ENCODE measurements around the gene ADGRD1. TPM values are rescaled to one million over a fixed set of nuclear protein-coding genes. Genes with fewer than 3 reads are reported as not detected.

ADGRD1 gene
- total RNA-seq, 2 experiments from 2014 or later: 0.27 to 0.65 TPM

DNA sequence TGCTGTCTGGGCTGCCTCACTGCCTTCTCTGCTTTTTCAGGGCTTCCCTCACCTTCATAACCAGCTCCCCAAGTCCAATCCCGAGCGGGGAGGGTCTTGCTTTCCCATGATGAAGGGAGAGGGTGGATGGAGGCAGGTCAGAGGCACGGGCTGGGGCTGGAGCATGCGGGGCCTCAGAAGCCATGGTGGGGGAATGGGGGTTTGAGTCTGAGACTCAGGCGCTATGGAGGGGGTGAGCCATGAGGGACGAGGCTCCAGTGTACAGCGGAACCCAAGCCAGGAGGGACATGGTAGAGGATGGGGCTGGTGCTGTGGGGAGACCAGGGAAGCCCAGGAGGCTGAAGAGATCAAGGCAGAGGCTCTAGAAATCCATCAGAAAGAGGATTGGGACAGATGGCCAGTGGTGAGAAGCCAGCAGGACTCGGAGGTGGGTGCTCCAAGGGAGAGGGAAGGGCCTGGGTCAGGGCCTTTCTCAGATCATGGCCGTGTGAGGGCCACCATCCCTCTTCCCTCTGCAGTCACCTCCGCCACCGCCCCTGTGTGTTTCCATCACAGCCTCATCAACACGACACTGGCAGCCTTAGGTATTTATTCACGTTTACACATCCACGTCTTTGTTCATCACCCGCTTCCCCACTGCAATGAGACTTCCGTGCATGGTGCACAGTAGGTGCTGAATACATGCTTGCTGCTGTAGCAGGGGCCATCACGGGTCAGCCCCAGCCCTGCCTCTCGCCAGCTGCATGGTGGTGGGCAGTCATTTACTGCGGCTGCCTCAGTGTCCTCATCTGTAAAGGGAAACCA is 144.7 kb downstream of the ADGRD1 start:
- peaks cover 7% of the 10 kb centered on the region for H3K27me3 Mint-ChIP-seq
- DNase-seq (no peak), ATAC-seq (no peak)
- no peaks in the 10 kb centered on the region for H3K36me3 Mint-ChIP-seq (ENCODE audit: low read depth)
- peaks cover 4% of the 10 kb centered on the region for H3K4me1 Mint-ChIP-seq (ENCODE audit: low read depth)
- no peak overlapping the region for H3K27ac Mint-ChIP-seq
- H3K9me3 Mint-ChIP-seq: no peaks in the 10 kb centered on the region
- intact Hi-C loops (cut with micrococcal nuclease): no loop called here
- ChIA-PET CTCF (no interaction called here), POLR2A (no interaction called here)
- TF ChIP-seq, protein P1, sequence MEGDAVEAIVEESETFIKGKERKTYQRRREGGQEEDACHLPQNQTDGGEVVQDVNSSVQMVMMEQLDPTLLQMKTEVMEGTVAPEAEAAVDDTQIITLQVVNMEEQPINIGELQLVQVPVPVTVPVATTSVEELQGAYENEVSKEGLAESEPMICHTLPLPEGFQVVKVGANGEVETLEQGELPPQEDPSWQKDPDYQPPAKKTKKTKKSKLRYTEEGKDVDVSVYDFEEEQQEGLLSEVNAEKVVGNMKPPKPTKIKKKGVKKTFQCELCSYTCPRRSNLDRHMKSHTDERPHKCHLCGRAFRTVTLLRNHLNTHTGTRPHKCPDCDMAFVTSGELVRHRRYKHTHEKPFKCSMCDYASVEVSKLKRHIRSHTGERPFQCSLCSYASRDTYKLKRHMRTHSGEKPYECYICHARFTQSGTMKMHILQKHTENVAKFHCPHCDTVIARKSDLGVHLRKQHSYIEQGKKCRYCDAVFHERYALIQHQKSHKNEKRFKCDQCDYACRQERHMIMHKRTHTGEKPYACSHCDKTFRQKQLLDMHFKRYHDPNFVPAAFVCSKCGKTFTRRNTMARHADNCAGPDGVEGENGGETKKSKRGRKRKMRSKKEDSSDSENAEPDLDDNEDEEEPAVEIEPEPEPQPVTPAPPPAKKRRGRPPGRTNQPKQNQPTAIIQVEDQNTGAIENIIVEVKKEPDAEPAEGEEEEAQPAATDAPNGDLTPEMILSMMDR (IDR thresholded peaks at IDR 0.05): no peak
- no peak overlapping the region for H3K4me3 Mint-ChIP-seq

DNA sequence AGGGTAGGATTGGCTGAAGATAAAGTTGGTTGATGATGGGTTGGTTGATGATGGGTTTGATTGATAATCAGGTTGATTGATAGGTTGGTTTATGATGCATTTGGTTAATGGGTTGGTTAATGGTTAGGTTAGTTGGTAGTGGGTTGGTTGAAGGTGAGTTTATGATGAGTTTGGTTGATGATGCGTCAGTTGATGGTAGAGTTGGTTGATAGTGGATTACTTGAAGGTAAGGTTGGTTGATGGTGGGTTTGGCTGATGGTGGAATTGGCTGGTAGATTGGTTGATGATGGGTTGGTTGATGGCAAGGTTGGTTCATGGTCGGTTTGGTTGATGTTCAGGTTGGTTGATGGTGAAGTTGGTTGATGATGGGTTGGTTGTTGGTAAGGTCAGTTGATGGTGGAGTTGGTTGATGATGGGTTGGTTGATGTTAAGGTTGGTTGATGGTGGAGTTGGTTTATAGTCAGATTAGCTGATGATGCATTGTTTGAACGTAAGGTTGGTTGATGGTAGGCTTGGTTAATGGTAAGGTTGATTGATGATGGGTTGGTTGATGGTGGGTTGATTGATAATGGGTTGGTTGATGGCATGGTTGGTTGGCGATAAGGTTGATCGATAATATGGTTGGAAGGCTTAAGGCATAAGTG is 146.4 kb downstream of the ADGRD1 start:
- H3K4me1 Mint-ChIP-seq (ENCODE audit: low read depth): peaks cover 4% of the 10 kb centered on the region
- DNase-seq (no peak), ATAC-seq (no peak)
- H3K27me3 Mint-ChIP-seq: peaks cover 6% of the 10 kb centered on the region
- no peaks in the 10 kb centered on the region for H3K36me3 Mint-ChIP-seq (ENCODE audit: low read depth)
- intact Hi-C loops (cut with micrococcal nuclease): no loop called here
- ChIA-PET POLR2A (no interaction called here), CTCF (interaction anchor here (1.4 to 2.3 kb wide), 2 partner anchors 32 to 35 kb away, joined by 3 to 14 read pairs; no protein-coding TSS in a partner anchor)
- no peak overlapping the region for H3K4me3 Mint-ChIP-seq
- TF ChIP-seq, protein P1 (IDR thresholded peaks at IDR 0.05): no peak
- no peaks in the 10 kb centered on the region for H3K9me3 Mint-ChIP-seq
- no peak overlapping the region for H3K27ac Mint-ChIP-seq

DNA sequence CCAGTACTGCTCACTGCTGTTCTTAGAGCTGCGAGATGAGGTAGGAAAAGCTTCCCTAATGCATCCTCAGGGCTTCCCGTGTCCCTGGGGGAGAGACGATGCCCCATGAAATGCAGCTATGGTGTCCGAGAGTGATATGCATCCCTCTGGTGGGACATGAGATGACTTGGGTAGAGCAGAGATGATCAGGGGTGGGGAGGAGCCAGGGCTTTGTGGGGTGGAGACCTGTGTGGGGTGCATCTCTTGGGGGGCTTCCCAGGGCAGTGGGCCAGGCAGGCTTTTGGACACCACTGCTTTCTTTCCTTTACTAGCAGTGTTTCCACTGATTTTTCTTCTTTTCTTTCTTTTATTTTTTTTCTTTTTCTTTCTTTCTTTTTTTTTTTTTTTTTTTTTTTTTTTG is 147.3 kb downstream of the ADGRD1 start:
- peaks cover 5% of the 10 kb centered on the region for H3K27me3 Mint-ChIP-seq

DNA sequence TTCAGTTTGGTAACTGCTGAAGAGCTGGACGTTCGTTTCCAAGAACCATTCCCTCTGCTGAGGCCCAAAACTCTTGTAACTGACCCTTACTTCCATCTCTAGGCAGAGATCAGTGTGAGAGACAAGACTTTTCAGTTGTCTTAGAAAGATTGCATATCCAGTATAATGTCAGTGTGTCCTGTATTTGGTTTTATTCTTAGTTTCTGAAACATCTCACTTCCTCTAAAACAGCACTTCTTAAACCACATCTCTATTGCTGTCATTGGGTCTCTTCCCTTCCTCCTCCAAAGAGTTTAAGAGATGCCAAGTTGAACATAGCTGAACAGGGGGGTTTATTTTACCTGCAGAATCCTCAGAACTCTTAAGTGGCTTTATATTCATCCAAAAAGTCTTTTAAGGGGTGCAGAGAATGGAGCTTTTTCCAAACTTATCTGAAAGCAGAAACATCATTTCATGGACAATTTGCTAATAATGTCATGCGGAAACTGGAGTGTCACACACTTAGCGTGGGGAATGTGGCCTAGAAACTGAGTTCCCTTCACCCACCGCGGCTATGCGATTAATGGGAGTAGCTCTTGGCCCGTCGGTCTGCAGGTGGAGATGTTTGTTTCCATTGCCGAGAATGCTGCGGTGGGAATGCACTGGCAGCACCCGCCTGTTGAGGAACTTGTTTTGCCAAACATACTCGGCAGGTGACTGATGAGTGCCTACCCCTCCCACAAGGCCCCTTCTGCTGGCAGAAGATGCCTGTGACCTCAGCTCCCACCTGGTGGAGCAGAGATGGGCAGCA is 148.2 kb downstream of the ADGRD1 start:
- TF ChIP-seq, protein P1 (IDR thresholded peaks at IDR 0.05): no peak
- H3K27me3 Mint-ChIP-seq: peaks cover 5% of the 10 kb centered on the region
- H3K4me1 Mint-ChIP-seq (ENCODE audit: low read depth): peaks cover 21% of the 10 kb centered on the region
- H3K36me3 Mint-ChIP-seq (ENCODE audit: low read depth): no peaks in the 10 kb centered on the region
- intact Hi-C loops (cut with micrococcal nuclease): no loop called here
- no peak for DNase-seq
- POLR2A ChIA-PET: interaction anchor here (0.6 kb wide), 1 partner anchor 71 kb away, joined by 3 read pairs; no protein-coding TSS in a partner anchor
- no peaks in the 10 kb centered on the region for H3K9me3 Mint-ChIP-seq
- CTCF ChIA-PET: interaction anchor here (1.4 to 7.0 kb wide), 3 partner anchors 14 to 33 kb away, joined by 3 to 68 read pairs (median 14); no protein-coding TSS in a partner anchor
- H3K4me3 Mint-ChIP-seq: no peak overlapping the region
- no peak overlapping the region for H3K27ac Mint-ChIP-seq
- no peak for ATAC-seq

More for the DNA sequence above, 147.3 kb downstream of the ADGRD1 start:
- Mint-ChIP-seq H3K27ac (no peak overlapping the region), H3K9me3 (no peaks in the 10 kb centered on the region), H3K4me3 (no peak overlapping the region), H3K36me3 (ENCODE audit: low read depth) (no peaks in the 10 kb centered on the region), H3K4me1 (ENCODE audit: low read depth) (peaks cover 12% of the 10 kb centered on the region)
- intact Hi-C loops (cut with micrococcal nuclease): no loop called here
- POLR2A ChIA-PET: no interaction called here
- no peak for ATAC-seq
- DNase-seq: no peak
- TF ChIP-seq, protein P1 (IDR thresholded peaks at IDR 0.05): no peak
- CTCF ChIA-PET: interaction anchor here (1.4 to 7.0 kb wide), 3 partner anchors 15 to 34 kb away, joined by 3 to 68 read pairs (median 14); no protein-coding TSS in a partner anchor
